ENCODE data around the gene CRY1. TPM values are rescaled to one million over a fixed set of nuclear protein-coding genes. Genes with fewer than 3 reads are reported as not detected.
A peak's percentile ranks its signal among the peaks of the same experiment; 100 is the strongest.
"Not testable (repeated sequence)": the region's sequence is repeated elsewhere in the genome, so short reads cannot be mapped to it uniquely, and the experiment has no call there.

Gene CRY1
- polyA plus RNA-seq, 1 donor, result 32.9 TPM

DNA sequence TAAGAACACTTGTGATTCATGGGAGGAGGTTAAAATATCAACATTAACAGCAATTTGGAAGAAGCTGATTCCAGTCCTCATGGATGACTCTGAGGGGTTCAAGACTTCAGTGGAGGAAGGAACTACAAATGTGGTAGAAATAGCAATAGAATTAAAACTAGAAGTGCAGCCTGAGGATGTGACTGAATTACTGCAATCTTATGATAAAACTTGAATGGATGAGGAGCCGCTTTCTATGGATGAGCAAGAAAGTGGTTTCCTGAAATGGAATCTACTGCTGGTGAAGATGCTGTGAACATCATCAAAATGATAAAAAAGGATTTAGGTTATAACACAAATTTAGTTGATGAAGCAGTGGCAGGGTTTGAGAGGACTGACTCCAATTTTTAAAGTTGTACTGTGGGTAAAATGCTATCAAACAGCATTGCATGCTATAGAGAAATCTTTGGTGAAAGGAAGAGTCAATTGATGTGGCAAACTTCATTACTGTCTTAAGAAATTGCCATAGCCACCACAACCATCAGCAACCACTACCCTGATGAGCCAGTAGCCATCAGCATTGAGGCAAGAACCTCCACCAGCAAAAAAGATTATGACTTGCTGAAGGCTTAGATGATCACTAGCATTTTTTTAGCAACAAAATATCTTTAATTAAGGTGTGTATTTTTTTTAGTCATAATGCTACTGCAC lies 80.5 kb downstream of the CRY1 start:
- no peak for DNase-seq

- DNase-seq, result no peak
Observed at GRCh38 chr12:107011519-107011918, 81.8 kb downstream of the CRY1 start.

DNA sequence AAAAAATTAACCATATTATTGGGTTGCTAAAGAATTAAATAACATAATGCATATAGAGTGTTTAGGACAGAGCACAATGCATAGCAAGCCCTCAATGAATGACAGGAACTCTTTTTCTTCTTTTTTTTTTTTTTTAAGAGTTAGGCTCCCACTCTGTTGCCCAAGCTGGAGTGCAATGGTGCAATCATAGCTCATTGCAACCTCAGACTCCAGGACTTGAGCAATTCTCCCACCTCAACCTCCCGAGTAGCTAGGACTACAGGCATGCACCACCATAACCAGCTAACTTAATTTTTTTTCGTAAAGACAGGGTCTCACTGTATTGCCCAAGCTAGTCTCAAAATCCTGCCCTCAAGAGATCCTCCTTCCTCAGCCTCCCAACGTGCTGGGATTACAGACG lies 85.9 kb downstream of the CRY1 start:
- no peak for DNase-seq

DNA sequence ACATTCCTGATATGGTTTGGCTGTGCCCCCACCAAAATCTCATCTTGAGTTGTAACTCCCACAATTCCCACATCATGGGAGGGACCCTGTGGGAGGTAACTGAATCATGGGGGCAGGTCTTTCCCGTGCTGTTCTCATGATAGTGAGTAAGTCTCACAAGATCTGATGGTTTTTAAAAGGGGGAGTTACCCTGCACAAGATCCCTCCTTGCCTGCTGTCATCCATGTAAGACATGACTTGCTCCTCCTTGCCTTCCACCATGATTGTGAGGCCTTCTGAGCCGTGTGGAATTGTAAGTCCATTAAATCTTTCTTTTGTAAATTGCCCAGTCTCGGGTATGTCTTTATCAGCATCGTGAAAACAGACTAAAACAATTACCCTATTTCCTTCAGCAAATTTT lies 90.7 kb downstream of the CRY1 start:
- DNase-seq, result not testable (repeated sequence)

DNA sequence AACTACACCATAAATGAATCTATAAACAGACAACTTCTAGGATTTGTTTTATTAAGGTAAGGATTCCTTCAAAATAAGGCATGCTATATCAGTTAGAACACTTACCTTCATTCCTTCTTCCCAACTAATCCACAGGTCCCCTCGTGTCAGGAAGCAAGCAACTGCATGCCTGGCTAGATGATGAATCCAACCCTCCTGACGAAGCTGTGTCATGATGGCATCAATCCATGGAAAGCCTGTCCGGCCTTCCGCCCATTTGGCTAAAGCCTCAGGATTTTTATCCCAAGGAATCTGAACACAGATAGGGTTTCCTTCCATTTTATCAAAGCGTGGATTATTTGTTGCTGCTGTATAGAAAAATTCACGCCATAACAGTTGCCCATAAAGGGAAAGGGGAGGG lies 93.9 kb downstream of the CRY1 start:
- DNase-seq, result no peak

- DNase-seq, result no peak
Observed at GRCh38 chr12:106997916-106998315, 95.4 kb downstream of the CRY1 start.

DNA sequence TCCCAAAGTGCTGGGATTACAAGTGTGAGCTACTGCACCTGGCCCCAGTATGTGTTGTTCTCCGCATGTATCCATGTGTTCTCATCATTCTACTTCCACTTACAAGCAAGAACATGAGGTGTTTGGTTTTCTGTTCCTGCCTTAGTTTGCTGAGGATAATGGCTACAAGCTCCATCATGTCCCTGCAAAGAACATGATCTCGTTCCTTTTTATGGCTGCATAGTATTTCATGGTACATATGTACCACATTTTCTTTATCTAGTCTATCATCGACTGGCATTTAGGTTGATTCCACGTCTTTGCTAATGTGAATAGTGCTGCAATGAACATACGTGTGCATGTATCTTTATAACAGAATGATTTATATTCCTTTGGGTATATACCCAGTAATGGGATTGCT lies 97.2 kb downstream of the CRY1 start:
- not testable (repeated sequence) for DNase-seq

GRCh38 chr12:106994579-106995220 lies 98.6 kb downstream of the CRY1 start:
- no peak for DNase-seq

DNA sequence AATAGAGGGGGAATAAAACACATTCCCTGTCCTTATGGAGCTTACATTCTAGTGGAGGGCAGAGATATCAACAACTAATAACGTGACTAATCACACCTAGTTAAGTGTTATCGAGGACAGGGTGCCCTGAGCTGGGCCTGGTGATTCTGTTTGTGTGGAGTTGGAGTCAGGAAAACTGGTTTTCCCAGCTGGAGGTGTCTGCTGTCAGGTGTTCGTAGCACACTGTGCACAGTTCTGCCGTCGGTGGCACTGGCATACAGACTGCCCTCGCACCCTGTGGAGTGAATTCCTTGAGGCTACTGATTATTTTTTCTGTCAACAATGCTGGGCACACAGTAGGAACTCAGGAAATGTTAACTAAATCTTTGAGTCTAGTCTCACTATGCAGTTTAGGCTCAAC lies 105.5 kb downstream of the CRY1 start:
- no peak for DNase-seq

- peak; percentile 90 for DNase-seq
Observed at GRCh38 chr12:106986625-106987389, 106.5 kb downstream of the CRY1 start, which contains the start of gene MTERF2. MTERF2 (minus strand) TSS chr12:106987146; CDS start chr12:106978714, 8,432 bp downstream.

- no peak for DNase-seq
Observed at GRCh38 chr12:106986135-106986534, 107.2 kb downstream of the CRY1 start.

DNA sequence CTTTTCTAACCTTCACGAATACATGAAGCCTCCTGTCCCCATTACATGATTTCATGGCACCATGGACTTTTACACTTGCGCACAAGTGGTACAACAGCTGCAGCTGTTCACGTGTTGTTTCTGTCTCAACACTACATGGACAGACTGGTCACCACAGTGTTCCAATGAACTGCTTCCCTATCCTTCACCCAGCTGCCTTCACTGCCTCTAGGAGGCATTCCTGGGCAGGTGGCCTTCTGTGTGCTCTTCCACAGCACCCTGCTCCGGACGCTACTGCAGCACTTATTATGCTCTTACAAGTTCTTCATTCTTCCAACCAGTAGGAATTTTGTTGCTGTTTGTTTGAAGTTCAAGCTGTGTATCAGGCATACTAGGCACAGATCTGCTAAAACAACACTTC lies 107.9 kb downstream of the CRY1 start:
- no peak for DNase-seq

DNA sequence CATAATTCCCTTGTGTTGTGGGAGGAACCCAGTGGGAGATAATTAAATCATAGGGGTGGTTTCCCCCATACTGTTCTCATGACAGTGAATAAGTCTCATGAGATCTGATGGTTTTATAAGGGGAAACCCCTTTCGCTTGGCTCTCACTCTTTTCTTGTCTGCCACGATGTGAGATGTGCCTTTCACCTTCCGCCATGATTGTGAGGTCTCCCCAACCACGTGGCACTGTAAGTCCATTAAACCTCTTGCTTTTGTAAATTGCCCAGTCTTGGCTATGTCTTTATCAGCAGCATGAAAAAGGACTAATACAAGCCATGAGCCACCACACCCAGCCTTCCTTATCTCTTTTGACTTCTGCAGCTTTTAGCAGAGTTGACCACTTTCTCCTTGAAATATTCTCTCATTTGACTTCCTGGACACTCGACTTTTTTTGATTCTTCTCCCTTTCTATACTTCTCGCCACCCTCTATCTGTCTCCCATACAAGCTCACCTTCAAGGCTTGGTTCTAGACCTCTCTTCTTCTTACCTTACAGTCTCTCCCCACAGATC lies 108.7 kb downstream of the CRY1 start:
- no peak for DNase-seq

- DNase-seq, result no peak
Observed at GRCh38 chr12:106982229-106982628, 111.1 kb downstream of the CRY1 start.

GRCh38 chr12:106981788-106982187 lies 111.6 kb downstream of the CRY1 start:
- no peak for DNase-seq

GRCh38 chr12:106980944-106981343 lies 112.4 kb downstream of the CRY1 start:
- no peak for DNase-seq

GRCh38 chr12:106978035-106978800 lies 115.1 kb downstream of the CRY1 start:
- DNase-seq, result no peak

DNA sequence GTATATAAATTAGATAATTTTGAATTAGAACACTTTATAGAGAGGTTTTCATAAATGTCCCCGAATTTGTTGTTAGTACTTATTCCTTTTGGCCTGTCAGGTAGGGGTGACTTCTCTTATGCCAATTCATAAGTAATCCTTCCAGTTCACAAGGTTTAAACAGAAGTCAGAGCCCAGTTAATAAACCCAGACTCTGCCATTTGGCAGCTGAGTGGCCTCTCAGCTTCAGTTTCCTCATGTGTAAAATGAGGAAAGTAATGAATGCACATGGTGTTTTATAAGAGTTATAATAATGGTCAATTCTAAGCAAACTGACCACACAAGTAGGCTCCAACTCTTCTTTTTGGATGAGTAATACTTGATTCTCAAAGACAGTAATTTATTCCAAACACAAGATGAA lies 116.7 kb downstream of the CRY1 start:
- DNase-seq, result no peak

- DNase-seq, result no peak
Observed at GRCh38 chr12:106975993-106976658, 117.2 kb downstream of the CRY1 start.

- DNase-seq, result no peak
Observed at GRCh38 chr12:106975098-106975497, 118.3 kb downstream of the CRY1 start.

DNA sequence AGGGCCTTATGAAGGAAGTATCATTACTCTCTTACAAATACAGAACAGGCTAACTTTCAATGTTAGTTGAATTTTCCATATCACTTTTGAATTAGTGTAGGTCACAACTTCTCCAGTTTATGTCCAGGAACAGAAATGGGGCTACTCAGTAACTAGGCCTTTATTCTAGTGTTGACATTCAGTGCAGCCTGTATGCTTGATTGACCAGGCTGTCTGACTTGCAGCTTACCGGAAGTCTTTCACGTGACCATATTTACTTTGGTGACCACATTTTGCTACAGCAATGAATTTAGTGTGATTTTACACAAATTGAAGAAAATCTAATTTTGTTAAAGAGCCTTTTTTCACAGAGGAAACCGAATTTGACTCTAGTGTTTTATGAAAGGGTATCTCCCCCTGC lies 118.8 kb downstream of the CRY1 start:
- DNase-seq, result no peak

DNA sequence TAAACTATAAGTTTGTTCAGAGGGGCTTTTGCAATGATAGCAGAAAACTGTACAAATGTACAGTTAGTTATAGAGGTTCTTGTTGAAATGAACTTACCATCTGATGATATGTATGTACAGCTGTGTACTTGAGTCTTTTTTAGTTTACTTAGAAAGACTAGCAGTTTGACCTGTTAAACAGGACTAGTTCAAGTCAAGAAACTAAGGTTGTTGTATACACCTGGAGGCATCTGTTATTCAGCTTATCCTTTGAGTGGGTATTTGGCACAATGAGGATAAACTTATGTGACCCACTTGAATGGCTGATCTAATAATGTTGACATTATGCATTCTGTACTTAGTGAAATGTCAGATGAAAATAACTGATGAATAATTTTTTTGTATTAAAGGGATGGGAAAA lies 119.8 kb downstream of the CRY1 start:
- DNase-seq, result no peak
